Ovary (tissue), 3 donors: ENCODE measurements around the gene FKBP11.

Source experiments
- CTCF ChIP-seq, 3 donors: fragments of 450-650 bp in 2 of 3; fragments of 200-600 bp in 1 of 3; IDR thresholded peaks; one replicate each; pipeline versions ENCODE4 v1.5.1 to v1.8.0; 2016 to 2022; ENCODE audit warnings: antibody characterized with exemption in 3 of 3, mild to moderate bottlenecking in 1 of 3
- EP300 ChIP-seq: sonication (generic); formaldehyde crosslinking; IDR thresholded peaks from one replicate; pipeline ENCODE4 v1.6.1; 2017; ENCODE audit warnings: antibody characterized with exemption
- POLR2A ChIP-seq: fragments of 450-650 bp; IDR thresholded peaks from one replicate; pipeline ENCODE4 v1.6.1; 2017; ENCODE audit warnings: antibody characterized with exemption, mild to moderate bottlenecking, moderate library complexity
- donor health status: DM: no; HTN: no; CAD: no.

DNA sequence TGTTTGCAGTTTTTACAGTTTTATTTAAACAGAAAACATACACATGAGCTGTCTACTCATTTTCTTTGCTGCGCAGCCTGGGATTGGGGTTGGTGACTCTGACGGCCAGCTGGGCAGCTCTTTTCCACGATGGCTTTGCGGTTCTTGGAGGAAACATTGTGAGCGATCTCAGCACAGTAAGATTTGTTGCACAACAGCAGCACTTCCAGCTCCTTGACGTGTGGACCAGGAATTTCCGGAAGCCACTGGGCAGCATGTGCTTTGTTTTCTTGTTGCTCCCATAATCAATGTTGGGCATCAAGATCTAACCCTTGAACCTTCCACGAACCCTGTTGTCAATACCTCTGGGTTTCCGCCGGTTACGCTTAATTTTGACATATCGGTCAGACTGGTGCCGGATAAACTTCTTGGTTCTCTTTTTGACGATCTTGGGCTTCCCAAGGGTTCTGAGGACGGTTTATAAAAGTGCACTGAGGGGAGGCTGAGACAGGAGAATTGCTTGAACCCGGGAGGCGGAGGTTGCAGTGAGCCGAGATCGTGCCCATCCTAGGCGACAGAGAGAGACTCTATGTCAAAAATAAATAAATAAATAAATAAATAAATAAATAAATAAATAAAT is 21.8 kb downstream of the FKBP11 start:
- TF ChIP-seq POLR2A: no peak
- TF ChIP-seq CTCF (IDR thresholded peaks at IDR 0.05): no peak
- TF ChIP-seq EP300: no peak
